T-helper 17 cell (primary cell): Measurements from ENCODE around the gene STRIP1. TPM values are rescaled to one million over a fixed set of nuclear protein-coding genes. Genes with fewer than 3 reads are reported as not detected.
"Not testable (repeated sequence)": the region's sequence is repeated elsewhere in the genome, so short reads cannot be mapped to it uniquely, and the experiment has no call there.

ENCODE experiments used
- ATAC-seq: fragments of 150-1000 bp; cut with Tn5 transposase; 2 replicates; pipeline ENCODE4 v1.10.0; 2021; ENCODE audit warnings: mild to moderate bottlenecking, moderate library complexity
- DNase-seq, 3 donors: peaks; one replicate each; pipeline versions ENCODE4 v3.0.0 to v3.0.0-alpha.2; 2020 to 2021
- H3K9me3 ChIP-seq: one replicate; pipeline ENCODE4 v1.7.0; 2013; ENCODE audit warnings: low read length, mild to moderate bottlenecking; ENCODE audit not compliant: control insufficient read depth, poor library complexity, severe bottlenecking
- H3K27ac Mint-ChIP-seq: one replicate; pipeline ENCODE4 v1.8.0; 2022; ENCODE audit warnings: mild to moderate bottlenecking, moderate library complexity, mixed read lengths
- H3K27me3 Mint-ChIP-seq: one replicate; pipeline ENCODE4 v1.8.0; 2022; ENCODE audit warnings: mixed read lengths
- H3K36me3 Mint-ChIP-seq: one replicate; pipeline ENCODE4 v1.8.0; 2022; ENCODE audit warnings: low read depth, mixed read lengths
- H3K4me1 Mint-ChIP-seq: one replicate; pipeline ENCODE4 v1.8.0; 2022; ENCODE audit warnings: mild to moderate bottlenecking, mixed read lengths
- H3K4me3 Mint-ChIP-seq: one replicate; pipeline ENCODE4 v1.8.0; 2022; ENCODE audit warnings: mild to moderate bottlenecking, moderate library complexity, mixed read lengths
- total RNA-seq, 4 donors: library from RNA in 2 of 4; stranded (reverse) in 2 of 4; gene quantifications; one replicate each; pipeline ENCODE4 v1.2.3 and lab custom pipeline; 2022 to 2026

Gene STRIP1
- total RNA-seq, 2 donors from 2014 or later: 70.1 to 86.8 TPM

DNA sequence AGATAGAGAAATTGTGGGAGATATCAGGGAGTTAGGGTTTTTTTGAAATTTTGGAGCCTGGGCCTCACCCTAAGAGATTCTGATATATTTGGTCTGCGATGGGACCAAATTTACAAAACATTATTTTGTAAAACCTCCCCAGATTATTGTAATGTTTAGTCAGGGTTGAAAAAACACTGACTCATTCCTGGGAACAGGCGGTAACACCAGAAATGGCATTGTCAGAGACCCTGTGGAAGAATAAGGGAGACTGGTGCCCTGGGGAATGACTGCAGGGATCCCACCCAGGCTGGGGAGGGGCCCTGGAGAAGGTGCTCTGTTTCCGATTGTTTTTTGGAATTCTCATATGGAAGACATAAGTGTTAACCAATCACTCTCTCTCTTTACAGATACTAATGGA, 13.1 kb upstream of the STRIP1 start:
- DNase-seq (no peak), ATAC-seq (no peak)
- no peaks in the 10 kb centered on the region for H3K9me3 ChIP-seq
- Mint-ChIP-seq H3K27ac (no peak overlapping the region), H3K27me3 (no peaks in the 10 kb centered on the region), H3K36me3 (peaks cover 17% of the 10 kb centered on the region), H3K4me3 (no peak overlapping the region), H3K4me1 (peaks cover 6% of the 10 kb centered on the region)

- Mint-ChIP-seq H3K4me3 (no peak overlapping the region), H3K27me3 (no peaks in the 10 kb centered on the region), H3K36me3 (peaks cover 10% of the 10 kb centered on the region), H3K4me1 (peaks cover 6% of the 10 kb centered on the region), H3K27ac (peak overlapping the region; percentile 19)
- ATAC-seq: no peak
- no peaks in the 10 kb centered on the region for H3K9me3 ChIP-seq
- no peak for DNase-seq
These were observed 9.8 kb upstream of the STRIP1 start for GRCh38 chr1:110024613-110025012.

- not testable (repeated sequence) for H3K27me3 Mint-ChIP-seq, DNase-seq, H3K9me3 ChIP-seq, ATAC-seq, H3K36me3 Mint-ChIP-seq
- Mint-ChIP-seq H3K4me3 (peak overlapping the region; percentile 87), H3K4me1 (peaks cover 31% of the 10 kb centered on the region), H3K27ac (peak overlapping the region; percentile 96)
These were observed 3.7 kb upstream of the STRIP1 start for GRCh38 chr1:110030687-110031086.

DNA sequence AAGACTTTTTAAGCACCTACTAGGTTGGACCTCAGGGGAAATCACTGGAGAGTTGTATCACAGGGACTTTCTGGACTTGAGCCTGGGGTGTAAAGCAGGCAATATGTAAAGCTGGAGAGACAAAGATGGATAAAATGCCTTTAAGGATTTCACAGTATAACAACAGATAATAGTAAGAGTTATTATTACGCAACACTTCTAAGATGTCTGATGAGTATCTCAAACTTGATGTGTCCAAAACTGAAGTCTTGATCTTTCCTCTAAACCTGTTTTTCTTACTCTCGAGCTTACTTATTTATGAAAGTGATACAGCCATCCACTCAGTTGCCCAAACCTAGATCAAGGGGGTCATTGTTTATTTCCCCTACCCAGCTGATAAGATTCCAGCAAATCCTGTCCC, 2.1 kb upstream of the STRIP1 start:
- Mint-ChIP-seq H3K4me3 (peak overlapping the region; percentile 46), H3K4me1 (peaks cover 34% of the 10 kb centered on the region), H3K27me3 (no peaks in the 10 kb centered on the region)

GRCh38 chr1:110033421-110033820, 1.0 kb upstream of the STRIP1 start:
- no peaks in the 10 kb centered on the region for H3K9me3 ChIP-seq
- ATAC-seq (no peak), DNase-seq (no peak)
- Mint-ChIP-seq H3K4me1 (peaks cover 34% of the 10 kb centered on the region), H3K27ac (peak overlapping the region; percentile 86), H3K36me3 (peaks cover 7% of the 10 kb centered on the region), H3K27me3 (no peaks in the 10 kb centered on the region), H3K4me3 (peak overlapping the region; percentile 95)

More for the DNA sequence above, 2.1 kb upstream of the STRIP1 start:
- Mint-ChIP-seq H3K36me3 (peaks cover 5% of the 10 kb centered on the region), H3K27ac (peak overlapping the region; percentile 96)
- no peaks in the 10 kb centered on the region for H3K9me3 ChIP-seq
- ATAC-seq (no peak), DNase-seq (no peak)

DNA sequence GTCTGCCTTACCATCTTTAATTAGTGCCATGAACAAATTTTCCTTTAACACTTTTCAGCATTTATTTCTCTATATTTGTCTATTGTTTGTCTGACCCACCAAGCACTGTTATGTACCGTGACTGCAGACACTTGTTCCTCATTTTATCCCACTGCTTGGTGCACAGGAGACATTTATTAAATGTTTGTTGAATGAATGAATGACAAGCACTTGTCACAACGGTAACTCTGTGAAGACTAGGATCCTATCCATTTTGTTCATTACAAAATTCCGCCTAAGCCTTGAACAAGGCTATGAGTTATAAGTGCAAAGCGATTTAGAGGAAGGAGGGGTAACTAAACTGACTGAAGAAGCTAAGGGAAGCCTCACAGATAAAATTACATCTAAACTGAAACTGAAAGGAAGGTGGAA, 379 bp upstream of the STRIP1 start:
- H3K9me3 ChIP-seq: no peaks in the 10 kb centered on the region
- ATAC-seq (no peak), DNase-seq (no peak)
- Mint-ChIP-seq H3K36me3 (peaks cover 8% of the 10 kb centered on the region), H3K27ac (peak overlapping the region; percentile 86), H3K27me3 (no peaks in the 10 kb centered on the region), H3K4me3 (peak overlapping the region; percentile 95), H3K4me1 (peaks cover 34% of the 10 kb centered on the region)

DNA sequence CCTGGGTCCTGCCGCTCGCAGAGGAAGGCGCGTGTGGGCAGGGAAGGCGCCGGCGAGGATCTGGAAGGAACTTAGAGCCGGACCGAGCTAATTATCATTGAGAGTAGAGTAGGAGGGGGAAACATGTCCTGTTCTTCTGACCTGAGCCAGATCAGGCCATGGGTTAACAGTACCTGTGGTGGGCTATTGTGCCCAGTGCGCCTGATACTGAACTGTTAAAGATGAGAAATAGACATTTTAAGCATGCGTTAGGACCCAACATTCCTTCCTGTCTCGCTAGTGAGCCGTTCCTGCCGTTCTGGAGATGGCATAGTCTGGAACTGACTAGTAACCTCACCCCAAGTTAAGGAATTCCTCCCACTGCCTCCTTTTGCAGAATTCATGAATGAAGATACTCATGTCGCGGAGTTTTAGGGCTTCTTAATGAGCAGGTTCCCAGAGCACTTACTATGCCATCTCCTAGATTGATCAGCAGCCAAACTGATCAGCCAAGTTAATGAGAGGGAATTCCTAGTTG, 870 bp downstream of the STRIP1 start:
- no peak for DNase-seq
- H3K9me3 ChIP-seq: no peaks in the 10 kb centered on the region
- H3K36me3 Mint-ChIP-seq: peaks cover 8% of the 10 kb centered on the region
- no peaks in the 10 kb centered on the region for H3K27me3 Mint-ChIP-seq
- peak overlapping the region; percentile 95 for H3K4me3 Mint-ChIP-seq
- no peak for ATAC-seq
- peaks cover 37% of the 10 kb centered on the region for H3K4me1 Mint-ChIP-seq
- peak overlapping the region; percentile 86 for H3K27ac Mint-ChIP-seq

GRCh38 chr1:110038271-110038670, 3.8 kb downstream of the STRIP1 start:
- Mint-ChIP-seq H3K27ac (no peak overlapping the region), H3K4me3 (no peak overlapping the region), H3K4me1 (peaks cover 23% of the 10 kb centered on the region), H3K27me3 (no peaks in the 10 kb centered on the region), H3K36me3 (peaks cover 7% of the 10 kb centered on the region)
- no peaks in the 10 kb centered on the region for H3K9me3 ChIP-seq
- DNase-seq: no peak
- no peak for ATAC-seq

- H3K4me1 Mint-ChIP-seq: peaks cover 13% of the 10 kb centered on the region
- H3K27me3 Mint-ChIP-seq: no peaks in the 10 kb centered on the region
These were observed 5.2 kb downstream of the STRIP1 start for GRCh38 chr1:110039641-110040040.

GRCh38 chr1:110040548-110040947, 6.1 kb downstream of the STRIP1 start:
- Mint-ChIP-seq H3K36me3 (peaks cover 11% of the 10 kb centered on the region), H3K27ac (no peak overlapping the region), H3K4me3 (no peak overlapping the region), H3K4me1 (peaks cover 7% of the 10 kb centered on the region), H3K27me3 (no peaks in the 10 kb centered on the region)
- H3K9me3 ChIP-seq: no peaks in the 10 kb centered on the region
- ATAC-seq (no peak), DNase-seq (no peak)

More at GRCh38 chr1:110039641-110040040, 5.2 kb downstream of the STRIP1 start:
- ATAC-seq (no peak), DNase-seq (no peak)
- no peaks in the 10 kb centered on the region for H3K9me3 ChIP-seq
- no peak overlapping the region for H3K4me3 Mint-ChIP-seq
- no peak overlapping the region for H3K27ac Mint-ChIP-seq
- H3K36me3 Mint-ChIP-seq: peaks cover 8% of the 10 kb centered on the region

- H3K4me3 Mint-ChIP-seq: no peak overlapping the region
- H3K36me3 Mint-ChIP-seq: peaks cover 14% of the 10 kb centered on the region
- H3K27ac Mint-ChIP-seq: no peak overlapping the region
- no peaks in the 10 kb centered on the region for H3K27me3 Mint-ChIP-seq
- H3K4me1 Mint-ChIP-seq: peaks cover 3% of the 10 kb centered on the region
- no peak for DNase-seq
- no peaks in the 10 kb centered on the region for H3K9me3 ChIP-seq
- no peak for ATAC-seq
These were observed 8.6 kb downstream of the STRIP1 start for GRCh38 chr1:110043016-110043415.

GRCh38 chr1:110047463-110047862, 13.0 kb downstream of the STRIP1 start:
- no peak overlapping the region for H3K4me3 Mint-ChIP-seq
- no peaks in the 10 kb centered on the region for H3K27me3 Mint-ChIP-seq
- H3K9me3 ChIP-seq: no peaks in the 10 kb centered on the region
- peaks cover 20% of the 10 kb centered on the region for H3K36me3 Mint-ChIP-seq
- DNase-seq: no peak
- peaks cover 3% of the 10 kb centered on the region for H3K4me1 Mint-ChIP-seq
- ATAC-seq: no peak
- H3K27ac Mint-ChIP-seq: no peak overlapping the region

GRCh38 chr1:110048240-110048639, 13.8 kb downstream of the STRIP1 start:
- H3K9me3 ChIP-seq: no peaks in the 10 kb centered on the region

DNA sequence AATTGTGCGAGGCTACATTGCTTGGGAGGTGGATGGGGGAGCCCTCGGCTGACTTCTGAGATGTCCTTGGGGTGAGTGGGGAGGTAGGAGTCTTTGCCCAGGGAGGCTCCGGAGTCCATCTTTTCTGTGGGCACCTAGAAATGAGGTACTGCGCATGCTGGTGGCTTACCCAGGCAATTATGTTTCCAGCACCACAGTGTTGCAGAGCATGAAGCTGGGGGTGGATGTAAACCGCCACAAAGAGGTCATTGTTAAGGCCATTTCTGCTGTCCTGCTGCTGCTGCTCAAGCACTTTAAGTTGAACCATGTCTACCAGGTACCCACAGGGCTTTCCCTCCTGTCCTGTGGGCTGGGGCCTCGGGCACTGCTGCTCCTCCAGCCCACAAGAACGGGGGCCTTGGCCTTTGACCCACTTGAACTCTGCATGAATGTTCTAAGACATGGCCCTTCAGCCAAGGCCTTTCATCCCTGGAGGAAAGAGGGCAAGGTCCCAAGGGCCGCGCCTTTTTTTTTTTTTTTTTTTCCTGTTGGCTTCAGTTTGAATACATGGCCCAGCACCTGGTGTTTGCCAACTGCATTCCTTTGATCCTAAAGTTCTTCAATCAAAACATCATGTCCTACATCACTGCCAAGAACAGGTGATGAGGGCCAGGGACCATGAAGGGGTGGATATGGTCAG, 14.6 kb downstream of the STRIP1 start:
- DNase-seq: no peak
- H3K4me3 Mint-ChIP-seq: no peak overlapping the region
- no peak overlapping the region for H3K27ac Mint-ChIP-seq
- peaks cover 20% of the 10 kb centered on the region for H3K36me3 Mint-ChIP-seq
- H3K4me1 Mint-ChIP-seq: peaks cover 8% of the 10 kb centered on the region
- H3K9me3 ChIP-seq: no peaks in the 10 kb centered on the region
- ATAC-seq: no peak
- no peaks in the 10 kb centered on the region for H3K27me3 Mint-ChIP-seq

More at GRCh38 chr1:110048240-110048639, 13.8 kb downstream of the STRIP1 start:
- Mint-ChIP-seq H3K4me3 (no peak overlapping the region), H3K4me1 (peaks cover 6% of the 10 kb centered on the region), H3K27ac (peak overlapping the region; percentile 39), H3K27me3 (no peaks in the 10 kb centered on the region), H3K36me3 (peaks cover 20% of the 10 kb centered on the region)
- ATAC-seq: no peak
- no peak for DNase-seq
